A549 (cell line): ENCODE results near the gene GIMAP4. TPM values are rescaled to one million over a fixed set of nuclear protein-coding genes. Genes with fewer than 3 reads are reported as not detected.

ENCODE experiments used
- ATAC-seq, 2 experiments: fragments of 200-7000 bp in 1 of 2; fragments of >200 bp in 1 of 2; cut with Nextera tagmentation in 1 of 2; cut with Tn5 transposase in 1 of 2; 3 replicates each; pipeline versions ENCODE4 v1.8.0 to v1.9.1; 2018 to 2020; ENCODE audit warnings: mild to moderate bottlenecking in 1 of 2, moderate library complexity in 1 of 2
- CTCF ChIA-PET: fragments of 300-600 bp; sonication (Branson Sonifier 250); formaldehyde crosslinking; extraction: SDS; loops from one replicate; lab custom pipeline; 2021; ENCODE audit warnings: antibody characterized with exemption, inconsistent platforms; lab: Yijun Ruan, JAX
- POLR2A ChIA-PET: fragments of 350-600 bp; formaldehyde crosslinking; extraction: SDS; loops from one replicate; lab custom pipeline; 2021; ENCODE audit warnings: antibody characterized with exemption, inconsistent platforms; lab: Yijun Ruan, JAX
- DNase-seq, 2 experiments: peaks; one replicate each; pipeline versions ENCODE4 v3.0.0 to v3.0.0-alpha.2; 2011 to 2016; ENCODE audit warnings: low read depth in 1 of 2, low spot score in 1 of 2
- FAIRE-seq: peaks from 2 replicates; lab custom pipeline; 2011; peaks lifted over from hg19 to GRCh38; lab: Jason Lieb, UNC
- H3K27ac ChIP-seq, 2 experiments: fragments of >200 bp; sonication (Bioruptor Twin); formaldehyde crosslinking; 3 replicates each; pipeline ENCODE4 v1.5.1; 2016 to 2017
- H3K4me1 ChIP-seq: fragments of >200 bp; sonication (Bioruptor Twin); formaldehyde crosslinking; 3 replicates; pipeline ENCODE4 v1.6.1; 2016
- H3K4me2 ChIP-seq: fragments of >200 bp; sonication (Bioruptor Twin); formaldehyde crosslinking; 3 replicates; pipeline ENCODE4 v1.6.1; 2016
- H3K4me3 ChIP-seq: fragments of >200 bp; sonication (Bioruptor Twin); formaldehyde crosslinking; 3 replicates; pipeline ENCODE4 v1.5.1; 2016
- H3K9me3 ChIP-seq: fragments of >200 bp; sonication (Bioruptor Twin); formaldehyde crosslinking; 3 replicates; pipeline ENCODE4 v1.6.1; 2016
- ATOH8 ChIP-seq: fragments of 250-450 bp; sonication (Bioruptor Pico); IDR thresholded peaks from 2 replicates; pipeline ENCODE4 v1.5.0; 2020; ENCODE audit warnings: low read depth, mild to moderate bottlenecking, moderate library complexity
- CBX2 ChIP-seq: fragments of 200-600 bp; sonication (generic); IDR thresholded peaks from 2 replicates; pipeline ENCODE4 v1.6.1; 2016; ENCODE audit warnings: low read depth, mild to moderate bottlenecking, borderline replicate concordance
- CBX8 ChIP-seq: fragments of 200-600 bp; sonication (generic); IDR thresholded peaks from 2 replicates; pipeline ENCODE4 v1.6.1; 2016
- CHD4 ChIP-seq: fragments of 200-600 bp; sonication (generic); IDR thresholded peaks from 2 replicates; pipeline ENCODE4 v1.6.1; 2016; ENCODE audit warnings: antibody characterized with exemption, mild to moderate bottlenecking, borderline replicate concordance
- EHMT2 ChIP-seq: fragments of 200-600 bp; sonication (generic); IDR thresholded peaks from 2 replicates; pipeline ENCODE4 v1.6.1; 2016; ENCODE audit warnings: antibody characterized with exemption, low read depth, mild to moderate bottlenecking, moderate library complexity
- FOSL2 ChIP-seq, 2 experiments: fragments of 450-650 bp in 1 of 2; fragments of >200 bp in 1 of 2; sonication (Bioruptor Twin) in 1 of 2; formaldehyde crosslinking; IDR thresholded peaks; 2 replicates each; pipeline versions ENCODE4 v1.5.0 to v1.6.1; 2016 to 2020; ENCODE audit warnings: mild to moderate bottlenecking in 1 of 2, moderate library complexity in 1 of 2
- GATA3 ChIP-seq: IDR thresholded peaks from 2 replicates; pipeline ENCODE4 v1.6.1; 2012; ENCODE audit warnings: borderline replicate concordance
- HEYL ChIP-seq: fragments of 250-450 bp; sonication (Bioruptor Pico); IDR thresholded peaks from 2 replicates; pipeline ENCODE4 v1.8.0; 2021; ENCODE audit warnings: mild to moderate bottlenecking, moderate library complexity
- HMGXB4 ChIP-seq: fragments of 250-450 bp; sonication (Bioruptor Pico); IDR thresholded peaks from 2 replicates; pipeline ENCODE4 v1.5.0; 2021; ENCODE audit warnings: mild to moderate bottlenecking, moderate library complexity, borderline replicate concordance
- JUN ChIP-seq, 2 experiments: fragments of >200 bp; sonication (Bioruptor Twin); formaldehyde crosslinking; IDR thresholded peaks; 2 replicates in 1 of 2; 3 replicates in 1 of 2; pipeline ENCODE4 v1.6.1; 2016 to 2017
- JUNB ChIP-seq: fragments of >200 bp; sonication (Bioruptor Twin); formaldehyde crosslinking; IDR thresholded peaks from 2 replicates; pipeline ENCODE4 v1.6.1; 2016
- MAFK ChIP-seq: fragments of 450-650 bp; IDR thresholded peaks from 2 replicates; pipeline ENCODE4 v1.6.1; 2014; ENCODE audit not compliant: partially characterized antibody
- MAX ChIP-seq: IDR thresholded peaks from 2 replicates; pipeline ENCODE4 v1.6.1; 2012
- MYC ChIP-seq: IDR thresholded peaks from 2 replicates; pipeline ENCODE4 v1.6.1; 2012; ENCODE audit warnings: mild to moderate bottlenecking, inconsistent platforms, low read length, improper control_type of control experiment, borderline replicate concordance
- PBX3 ChIP-seq: IDR thresholded peaks from 2 replicates; pipeline ENCODE4 v1.6.1; 2012
- POLR2AphosphoS2 ChIP-seq: conservative IDR thresholded peaks from 2 replicates; pipeline ENCODE4 v1.6.1; 2012; ENCODE audit warnings: low read length, improper control_type of control experiment, inconsistent platforms
- RCOR1 ChIP-seq: fragments of 150-350 bp; IDR thresholded peaks from 2 replicates; pipeline ENCODE4 v1.6.1; 2014; ENCODE audit warnings: antibody characterized with exemption, low read length, low read depth
- RFX5 ChIP-seq: fragments of 450-650 bp; IDR thresholded peaks from 2 replicates; pipeline ENCODE4 v1.7.1; 2014; ENCODE audit warnings: antibody characterized with exemption, mild to moderate bottlenecking, moderate library complexity
- SMC3 ChIP-seq: fragments of >200 bp; sonication (Bioruptor Twin); formaldehyde crosslinking; IDR thresholded peaks from 3 replicates; pipeline ENCODE4 v1.6.1; 2018; ENCODE audit warnings: inconsistent platforms
- SREBF2 ChIP-seq: fragments of 450-650 bp; IDR thresholded peaks from 2 replicates; pipeline ENCODE4 v1.6.1; 2014; ENCODE audit warnings: mild to moderate bottlenecking, moderate library complexity
- ZC3H11A ChIP-seq: fragments of 450-650 bp; IDR thresholded peaks from 2 replicates; pipeline ENCODE4 v1.6.1; 2014; ENCODE audit warnings: antibody characterized with exemption, mild to moderate bottlenecking
- ZNF302 ChIP-seq: fragments of 250-450 bp; sonication (Bioruptor Pico); IDR thresholded peaks from 2 replicates; pipeline ENCODE4 v1.9.0; 2021; ENCODE audit warnings: inconsistent platforms, mild to moderate bottlenecking, moderate library complexity
- WGBS: methylation state at CpG from one replicate; pipeline ENCODE4 v1.1.6; 2017; ENCODE audit errors: missing lambda C conversion rate; 5-methylcytosine and 5-hydroxymethylcytosine counted together
- polyA plus RNA-seq, 4 experiments: library from polyadenylated mRNA; depleted of rRNA in 3 of 4; stranded (reverse); fragments of >200 nt; fragmentation: RNase III in 1 of 4; extraction: RNeasy Plus Mini Kit Qiagen cat#74134 plus additional on column Dnase treatment in 1 of 4; gene quantifications; 2 replicates in 3 of 4; 3 replicates in 1 of 4; pipeline ENCODE4 v1.2.3, GENCODE V29; 2011 to 2017

GIMAP4 gene
- polyA plus RNA-seq, 2 of the 4 experiments (the other 2 are of a cell fraction) = not detected

- Histone ChIP-seq H3K9me3 (no peaks in the 10 kb centered on the region), H3K4me2 (no peak overlapping the region)
- ATAC-seq = no peak
- POLR2A ChIA-PET = no interaction called here
- no peak for TF ChIP-seq ATOH8 (CRISPR knock-in tag)
- TF ChIP-seq, all 56 proteins: peak for 0
- DNase-seq = no peak
- CTCF ChIA-PET = no interaction called here
- Histone ChIP-seq H3K4me1 (no peaks in the 10 kb centered on the region), H3K27ac (no peak overlapping the region), H3K4me3 (no peak overlapping the region)
- no peak for FAIRE-seq
- 1% methylated on average over 4 of the region's 4 CpGs for WGBS
These were observed 10.6 kb upstream of the GIMAP4 start for GRCh38 chr7:150556521-150557138.

- Histone ChIP-seq H3K4me2 (no peak overlapping the region), H3K4me1 (no peaks in the 10 kb centered on the region), H3K27ac (no peak overlapping the region), H3K4me3 (no peak overlapping the region), H3K9me3 (no peaks in the 10 kb centered on the region)
- ATAC-seq (no peak), FAIRE-seq (no peak), DNase-seq (no peak)
- POLR2A ChIA-PET = no interaction called here
- TF ChIP-seq FOSL2 (IDR thresholded peaks at IDR 0.05) (no peak), FOSL2 (CRISPR knock-in tag; IDR thresholded peaks at IDR 0.05) (no peak), JUNB (no peak), MYC (no peak), JUN (IDR thresholded peaks at IDR 0.05) (no peak), CBX2 (no peak), HMGXB4 (CRISPR knock-in tag) (no peak), GATA3 (no peak), MAFK (no peak), RCOR1 (no peak)
- WGBS = 0% methylated on average over 1 of the region's 1 CpG
- CTCF ChIA-PET = no interaction called here
These were observed 6.7 kb upstream of the GIMAP4 start for GRCh38 chr7:150560486-150560885.

GRCh38 chr7:150562919-150563318 is 4.3 kb upstream of the GIMAP4 start:
- Histone ChIP-seq H3K27ac (no peak overlapping the region), H3K4me3 (no peak overlapping the region), H3K4me2 (no peak overlapping the region), H3K4me1 (no peaks in the 10 kb centered on the region), H3K9me3 (no peaks in the 10 kb centered on the region)
- CTCF ChIA-PET = no interaction called here
- POLR2A ChIA-PET = no interaction called here
- 0% methylated on average over 2 of the region's 2 CpGs for WGBS
- ATAC-seq = no peak
- TF ChIP-seq POLR2AphosphoS2 (no peak), ZC3H11A (no peak), MAFK (no peak), CBX8 (no peak), ZNF302 (CRISPR knock-in tag) (no peak), CBX2 (no peak), FOSL2 (IDR thresholded peaks at IDR 0.05) (no peak), FOSL2 (CRISPR knock-in tag; IDR thresholded peaks at IDR 0.05) (no peak), SREBF2 (no peak), CHD4 (no peak)
- no peak for FAIRE-seq
- no peak for DNase-seq

GRCh38 chr7:150564006-150564405 is 3.2 kb upstream of the GIMAP4 start:
- Histone ChIP-seq H3K9me3 (no peaks in the 10 kb centered on the region), H3K27ac (no peak overlapping the region), H3K4me2 (no peak overlapping the region), H3K4me1 (no peaks in the 10 kb centered on the region), H3K4me3 (no peak overlapping the region)
- ChIA-PET POLR2A (no interaction called here), CTCF (no interaction called here)
- no peak for DNase-seq
- no peak for FAIRE-seq
- 2% methylated on average over 5 of the region's 5 CpGs for WGBS
- TF ChIP-seq CHD4 (no peak), CBX8 (no peak), SMC3 (no peak), JUNB (no peak), HEYL (CRISPR knock-in tag) (no peak), RFX5 (no peak), ZC3H11A (no peak), ZNF302 (CRISPR knock-in tag) (no peak), EHMT2 (no peak), MAX (no peak), PBX3 (no peak)
- ATAC-seq = no peak
